ENCODE results near the gene TAC4.

The TAC4 gene

DNA sequence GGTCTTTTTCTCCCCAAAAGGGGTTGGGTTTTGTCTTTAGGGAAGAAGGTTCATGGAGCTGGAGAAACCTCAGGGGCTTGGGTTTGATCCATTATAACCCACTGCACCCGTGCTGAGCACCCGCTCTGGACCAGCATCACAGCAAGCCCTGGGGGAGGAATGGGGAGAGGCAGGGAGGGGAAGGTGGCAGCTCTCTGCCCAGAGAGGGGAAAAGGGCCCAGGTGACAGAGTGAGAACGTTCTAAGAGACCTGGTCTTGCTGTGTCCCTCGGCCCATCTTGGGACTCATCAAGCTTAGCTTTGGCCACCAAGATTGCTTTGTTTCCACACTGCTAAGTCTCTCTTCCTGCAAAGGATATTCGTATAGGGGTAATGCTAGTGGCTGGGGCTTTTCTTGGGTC is 38.2 kb upstream of the TAC4 start:
- no peak overlapping the region for H3K4me2 ChIP-seq (ENCODE audit: low read depth, low read length, poor library complexity, severe bottlenecking)
- H3F3A ChIP-seq (ENCODE audit: insufficient read depth), result no peaks in the 10 kb centered on the region
- no peaks in the 10 kb centered on the region for H3K27me3 ChIP-seq (ENCODE audit: low read length)
- H3K9me3 ChIP-seq (ENCODE audit: insufficient read depth, low read length), result no peaks in the 10 kb centered on the region
- no peaks in the 10 kb centered on the region for H3K36me3 ChIP-seq (ENCODE audit: low read length)
- H3K27ac ChIP-seq (ENCODE audit: low read depth, low read length), result no peak overlapping the region
- H2AFZ ChIP-seq (ENCODE audit: low read depth, low read length, severe bottlenecking), result no peak overlapping the region
- no peaks in the 10 kb centered on the region for H4K20me1 ChIP-seq (ENCODE audit: low read depth, low read length)
- no peak for TF ChIP-seq EZH2phosphoT487 (conservative IDR thresholded peaks at IDR 0.05; ENCODE audit: low read length)
- TF ChIP-seq, protein P1, sequence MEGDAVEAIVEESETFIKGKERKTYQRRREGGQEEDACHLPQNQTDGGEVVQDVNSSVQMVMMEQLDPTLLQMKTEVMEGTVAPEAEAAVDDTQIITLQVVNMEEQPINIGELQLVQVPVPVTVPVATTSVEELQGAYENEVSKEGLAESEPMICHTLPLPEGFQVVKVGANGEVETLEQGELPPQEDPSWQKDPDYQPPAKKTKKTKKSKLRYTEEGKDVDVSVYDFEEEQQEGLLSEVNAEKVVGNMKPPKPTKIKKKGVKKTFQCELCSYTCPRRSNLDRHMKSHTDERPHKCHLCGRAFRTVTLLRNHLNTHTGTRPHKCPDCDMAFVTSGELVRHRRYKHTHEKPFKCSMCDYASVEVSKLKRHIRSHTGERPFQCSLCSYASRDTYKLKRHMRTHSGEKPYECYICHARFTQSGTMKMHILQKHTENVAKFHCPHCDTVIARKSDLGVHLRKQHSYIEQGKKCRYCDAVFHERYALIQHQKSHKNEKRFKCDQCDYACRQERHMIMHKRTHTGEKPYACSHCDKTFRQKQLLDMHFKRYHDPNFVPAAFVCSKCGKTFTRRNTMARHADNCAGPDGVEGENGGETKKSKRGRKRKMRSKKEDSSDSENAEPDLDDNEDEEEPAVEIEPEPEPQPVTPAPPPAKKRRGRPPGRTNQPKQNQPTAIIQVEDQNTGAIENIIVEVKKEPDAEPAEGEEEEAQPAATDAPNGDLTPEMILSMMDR (IDR thresholded peaks at IDR 0.05; ENCODE audit: insufficient read depth, low read length, poor library complexity, severe bottlenecking), result no peak
- no peaks in the 10 kb centered on the region for H3K79me2 ChIP-seq (ENCODE audit: insufficient read depth, low read length)
- H3K9ac ChIP-seq (ENCODE audit: low read length), result no peak overlapping the region
- H3K9me2 ChIP-seq (replicated peaks; ENCODE audit: insufficient read depth, low read length), result no peaks in the 10 kb centered on the region
- no peak overlapping the region for H3K4me3 ChIP-seq (ENCODE audit: insufficient read depth, low read length, poor library complexity, severe bottlenecking)

DNA sequence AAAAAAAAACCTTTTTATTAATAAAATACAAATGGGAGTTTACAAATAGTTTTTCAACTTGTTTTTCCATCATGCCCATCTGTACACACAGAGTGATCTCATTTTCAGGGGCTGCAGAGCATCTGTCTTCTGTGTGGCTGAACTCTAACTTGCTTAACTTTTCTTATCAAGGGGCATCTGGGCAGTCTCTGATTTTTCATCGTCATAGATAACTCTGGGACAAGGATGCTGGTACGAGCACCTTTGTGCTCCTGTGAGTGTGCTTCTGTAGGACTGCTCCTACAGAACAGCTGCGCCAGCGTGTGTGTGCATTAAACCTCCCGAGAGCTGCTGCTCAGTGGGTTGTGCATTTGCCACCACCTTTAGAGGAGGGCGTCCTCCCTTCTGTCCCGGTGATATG is 34.6 kb upstream of the TAC4 start:
- no peaks in the 10 kb centered on the region for H3K9me3 ChIP-seq (ENCODE audit: insufficient read depth, low read length)
- TF ChIP-seq EZH2phosphoT487 (conservative IDR thresholded peaks at IDR 0.05; ENCODE audit: low read length), result no peak
- TF ChIP-seq, protein P1 (IDR thresholded peaks at IDR 0.05; ENCODE audit: insufficient read depth, low read length, poor library complexity, severe bottlenecking), result no peak
- H3K27me3 ChIP-seq (ENCODE audit: low read length), result no peaks in the 10 kb centered on the region

DNA sequence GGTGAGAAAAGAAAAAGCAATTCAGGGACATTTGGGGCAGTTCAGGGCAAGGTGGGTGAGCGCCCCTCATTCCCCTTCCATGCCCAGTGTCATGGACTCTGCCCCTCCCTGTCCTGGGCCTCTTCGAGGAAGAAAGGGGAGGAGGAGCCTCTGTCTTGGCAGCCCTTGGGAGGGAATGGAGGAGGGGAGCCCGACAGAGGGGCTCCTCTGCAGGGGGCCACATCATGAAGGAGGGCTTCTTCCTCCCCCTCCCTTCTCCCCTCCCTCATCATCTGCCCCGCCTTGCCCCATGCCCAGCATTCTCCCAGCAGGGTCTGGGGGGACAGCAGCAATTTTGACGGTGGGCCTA is 33.2 kb upstream of the TAC4 start:
- H3K4me2 ChIP-seq (ENCODE audit: low read depth, low read length, poor library complexity, severe bottlenecking), result no peak overlapping the region
- H3K79me2 ChIP-seq (ENCODE audit: insufficient read depth, low read length), result no peaks in the 10 kb centered on the region
- no peak overlapping the region for H3K27ac ChIP-seq (ENCODE audit: low read depth, low read length)
- H3F3A ChIP-seq (ENCODE audit: insufficient read depth), result no peaks in the 10 kb centered on the region
- no peaks in the 10 kb centered on the region for H3K9me3 ChIP-seq (ENCODE audit: insufficient read depth, low read length)
- H2AFZ ChIP-seq (ENCODE audit: low read depth, low read length, severe bottlenecking), result no peak overlapping the region
- no peaks in the 10 kb centered on the region for H3K36me3 ChIP-seq (ENCODE audit: low read length)
- H3K9me2 ChIP-seq (replicated peaks; ENCODE audit: insufficient read depth, low read length), result no peaks in the 10 kb centered on the region
- no peak overlapping the region for H3K9ac ChIP-seq (ENCODE audit: low read length)
- no peak overlapping the region for H3K4me3 ChIP-seq (ENCODE audit: insufficient read depth, low read length, poor library complexity, severe bottlenecking)
- no peaks in the 10 kb centered on the region for H3K27me3 ChIP-seq (ENCODE audit: low read length)
- no peaks in the 10 kb centered on the region for H4K20me1 ChIP-seq (ENCODE audit: low read depth, low read length)
- TF ChIP-seq, protein P1 (IDR thresholded peaks at IDR 0.05; ENCODE audit: insufficient read depth, low read length, poor library complexity, severe bottlenecking), result no peak
- TF ChIP-seq EZH2phosphoT487 (conservative IDR thresholded peaks at IDR 0.05; ENCODE audit: low read length), result no peak

More for the DNA sequence above, 34.6 kb upstream of the TAC4 start:
- H2AFZ ChIP-seq (ENCODE audit: low read depth, low read length, severe bottlenecking), result no peak overlapping the region
- H3K4me2 ChIP-seq (ENCODE audit: low read depth, low read length, poor library complexity, severe bottlenecking), result no peak overlapping the region
- no peaks in the 10 kb centered on the region for H3K9me2 ChIP-seq (replicated peaks; ENCODE audit: insufficient read depth, low read length)
- no peaks in the 10 kb centered on the region for H3K79me2 ChIP-seq (ENCODE audit: insufficient read depth, low read length)
- no peak overlapping the region for H3K27ac ChIP-seq (ENCODE audit: low read depth, low read length)
- no peaks in the 10 kb centered on the region for H3F3A ChIP-seq (ENCODE audit: insufficient read depth)
- no peak overlapping the region for H3K4me3 ChIP-seq (ENCODE audit: insufficient read depth, low read length, poor library complexity, severe bottlenecking)
- H3K36me3 ChIP-seq (ENCODE audit: low read length), result no peaks in the 10 kb centered on the region
- no peak overlapping the region for H3K9ac ChIP-seq (ENCODE audit: low read length)
- no peaks in the 10 kb centered on the region for H4K20me1 ChIP-seq (ENCODE audit: low read depth, low read length)

All from SU-DHL-6 (cell line).